PC-3 (cell line): ENCODE measurements around the gene TMEM117. TPM values are rescaled to one million over a fixed set of nuclear protein-coding genes. Genes with fewer than 3 reads are reported as not detected.

Experiments used
- ATAC-seq: fragments of 200-7000 bp; cut with Tn5 transposase; 2 replicates; pipeline ENCODE4 v1.9.1; 2020; ENCODE audit warnings: mild to moderate bottlenecking, moderate library complexity
- BruUV-seq: library from RNA; stranded (reverse); fragments of 400-500 nt; replicated peaks from 2 replicates; lab custom pipeline; 2021; lab: Mats Ljungman, UMichigan
- CTCF ChIA-PET: fragments of 300-600 bp; sonication (Branson Sonifier 250); formaldehyde crosslinking; loops from one replicate; lab custom pipeline; 2022; ENCODE audit warnings: antibody characterized with exemption; lab: Charles Lee
- POLR2A ChIA-PET: fragments of 300-600 bp; sonication (Branson Sonifier 250); formaldehyde crosslinking; loops from one replicate; lab custom pipeline; 2022; ENCODE audit warnings: antibody characterized with exemption; ENCODE audit not compliant: unreplicated experiment; lab: Charles Lee
- DNase-seq: peaks from one replicate; pipeline ENCODE4 v3.0.0-alpha.2; 2015
- H2AFZ ChIP-seq: fragments of 300-600 bp; sonication (generic); 2 replicates; pipeline ENCODE4 v1.6.0; 2016; ENCODE audit warnings: antibody characterized with exemption, low read length
- H3F3A ChIP-seq: fragments of 300-600 bp; sonication (generic); one replicate; pipeline ENCODE4 v1.6.0; 2017; ENCODE audit warnings: antibody characterized with exemption, low read length, control low read depth, mild to moderate bottlenecking; ENCODE audit not compliant: unreplicated experiment
- H3K27ac ChIP-seq: fragments of 300-600 bp; sonication (generic); 2 replicates; pipeline ENCODE4 v1.5.1; 2016; ENCODE audit warnings: mild to moderate bottlenecking, low read length
- H3K27me3 ChIP-seq: fragments of 300-600 bp; sonication (generic); 2 replicates; pipeline ENCODE4 v1.6.1; 2016; ENCODE audit warnings: low read length, mixed read lengths
- H3K36me3 ChIP-seq: fragments of 300-600 bp; sonication (generic); 2 replicates; pipeline ENCODE4 v1.6.1; 2016; ENCODE audit warnings: low read depth, mixed run types, low read length, mixed read lengths
- H3K4me1 ChIP-seq: fragments of 300-600 bp; sonication (generic); 2 replicates; pipeline ENCODE4 v1.5.1; 2016; ENCODE audit warnings: low read length; ENCODE audit not compliant: insufficient read depth
- H3K4me2 ChIP-seq: fragments of 300-600 bp; sonication (generic); 2 replicates; pipeline ENCODE4 v1.6.0; 2016; ENCODE audit warnings: low read length
- H3K4me3 ChIP-seq: fragments of 300-600 bp; sonication (generic); 2 replicates; pipeline ENCODE4 v1.5.1; 2016; ENCODE audit warnings: mild to moderate bottlenecking, low read length, mixed read lengths
- H3K79me2 ChIP-seq: fragments of 300-600 bp; sonication (generic); 2 replicates; pipeline ENCODE4 v1.6.1; 2017; ENCODE audit warnings: low read length, mixed read lengths
- H3K9ac ChIP-seq: fragments of 300-600 bp; sonication (generic); 2 replicates; pipeline ENCODE4 v1.6.0; 2016; ENCODE audit warnings: mild to moderate bottlenecking, low read length
- H3K9me2 ChIP-seq: fragments of 300-600 bp; sonication (generic); replicated peaks from 2 replicates; pipeline ENCODE4 v1.6.1; 2016; ENCODE audit warnings: mixed run types, low read length, mixed read lengths
- H3K9me3 ChIP-seq: fragments of 300-600 bp; sonication (generic); 2 replicates; pipeline ENCODE4 v1.6.1; 2016; ENCODE audit warnings: low read length, mixed read lengths
- H4K20me1 ChIP-seq: fragments of 300-600 bp; sonication (generic); 2 replicates; pipeline ENCODE4 v1.6.1; 2016; ENCODE audit warnings: low read length, mixed read lengths
- EZH2 ChIP-seq: fragments of 300-600 bp; sonication (generic); IDR thresholded peaks from one replicate; pipeline ENCODE4 v1.6.1; 2017; ENCODE audit warnings: antibody characterized with exemption, mild to moderate bottlenecking, low read length; ENCODE audit not compliant: unreplicated experiment
- EZH2phosphoT487 ChIP-seq: fragments of 300-600 bp; sonication (generic); IDR thresholded peaks from 2 replicates; pipeline ENCODE4 v1.6.1; 2018; ENCODE audit warnings: mild to moderate bottlenecking, antibody characterized with exemption, low read length, borderline replicate concordance
- intact Hi-C: fragments of 100-400 bp; cut with micrococcal nuclease; formaldehyde crosslinking; loops from 2 replicates; pipeline ENCODE4 v1.9.0; 2023
- total RNA-seq: library from RNA; depleted of rRNA; stranded (reverse); fragments of >200 nt; gene quantifications from 2 replicates; pipeline ENCODE4 v1.2.3, GENCODE V29; 2014
- TF ChIP-seq, protein P1 (sequence below): fragments of 300-600 bp; sonication (generic); conservative IDR thresholded peaks from 2 replicates; pipeline ENCODE4 v1.5.1; 2017; ENCODE audit warnings: antibody characterized with exemption, low read depth, mild to moderate bottlenecking, low read length

The TMEM117 gene
- total RNA-seq, 1 experiment from 2014 or later = 9.0 TPM

- Histone ChIP-seq H3K9me3 (no peaks in the 10 kb centered on the region), H3K4me2 (no peak overlapping the region), H3K9me2 (no peaks in the 10 kb centered on the region), H3K4me1 (no peaks in the 10 kb centered on the region), H4K20me1 (no peaks in the 10 kb centered on the region), H3K9ac (no peak overlapping the region), H3K27ac (no peak overlapping the region), H3K4me3 (no peak overlapping the region), H2AFZ (no peak overlapping the region), H3K79me2 (no peaks in the 10 kb centered on the region), H3K36me3 (no peaks in the 10 kb centered on the region), H3F3A (no peaks in the 10 kb centered on the region), H3K27me3 (no peaks in the 10 kb centered on the region)
- ATAC-seq (no peak), DNase-seq (no peak)
- POLR2A ChIA-PET = interaction anchor here (0.6 kb wide), 1 partner anchor 71 kb away, joined by 5 read pairs; no protein-coding TSS in a partner anchor
- BruUV-seq = no TSS peak
- CTCF ChIA-PET = interaction anchor here (0.9 kb wide), 1 partner anchor 101 kb away, joined by 3 read pairs; no protein-coding TSS in a partner anchor
- intact Hi-C loops = no loop called here
- no peak for TF ChIP-seq EZH2phosphoT487
- TF ChIP-seq EZH2 = no peak
- TF ChIP-seq, protein P1, sequence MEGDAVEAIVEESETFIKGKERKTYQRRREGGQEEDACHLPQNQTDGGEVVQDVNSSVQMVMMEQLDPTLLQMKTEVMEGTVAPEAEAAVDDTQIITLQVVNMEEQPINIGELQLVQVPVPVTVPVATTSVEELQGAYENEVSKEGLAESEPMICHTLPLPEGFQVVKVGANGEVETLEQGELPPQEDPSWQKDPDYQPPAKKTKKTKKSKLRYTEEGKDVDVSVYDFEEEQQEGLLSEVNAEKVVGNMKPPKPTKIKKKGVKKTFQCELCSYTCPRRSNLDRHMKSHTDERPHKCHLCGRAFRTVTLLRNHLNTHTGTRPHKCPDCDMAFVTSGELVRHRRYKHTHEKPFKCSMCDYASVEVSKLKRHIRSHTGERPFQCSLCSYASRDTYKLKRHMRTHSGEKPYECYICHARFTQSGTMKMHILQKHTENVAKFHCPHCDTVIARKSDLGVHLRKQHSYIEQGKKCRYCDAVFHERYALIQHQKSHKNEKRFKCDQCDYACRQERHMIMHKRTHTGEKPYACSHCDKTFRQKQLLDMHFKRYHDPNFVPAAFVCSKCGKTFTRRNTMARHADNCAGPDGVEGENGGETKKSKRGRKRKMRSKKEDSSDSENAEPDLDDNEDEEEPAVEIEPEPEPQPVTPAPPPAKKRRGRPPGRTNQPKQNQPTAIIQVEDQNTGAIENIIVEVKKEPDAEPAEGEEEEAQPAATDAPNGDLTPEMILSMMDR = no peak
These were observed 42.2 kb downstream of the TMEM117 start for GRCh38 chr12:43878050-43878449.

- Histone ChIP-seq H3K9me2 (no peaks in the 10 kb centered on the region), H3K27ac (no peak overlapping the region), H3K9ac (no peak overlapping the region), H3F3A (no peaks in the 10 kb centered on the region), H2AFZ (no peak overlapping the region), H3K9me3 (no peaks in the 10 kb centered on the region), H3K27me3 (no peaks in the 10 kb centered on the region), H3K4me1 (no peaks in the 10 kb centered on the region), H3K36me3 (no peaks in the 10 kb centered on the region), H4K20me1 (no peaks in the 10 kb centered on the region), H3K4me3 (no peak overlapping the region), H3K4me2 (no peak overlapping the region), H3K79me2 (no peaks in the 10 kb centered on the region)
- TF ChIP-seq, protein P1 = no peak
- TF ChIP-seq EZH2 = no peak
- no peak for TF ChIP-seq EZH2phosphoT487
- ATAC-seq = peak; percentile 73
- CTCF ChIA-PET = interaction anchor here (1.0 kb wide), 1 partner anchor 104 kb away, joined by 7 read pairs; no protein-coding TSS in a partner anchor
- POLR2A ChIA-PET = interaction anchor here (0.6 kb wide), 2 partner anchors 74 to 497 kb away, joined by 3 to 4 read pairs; partner anchors contain the start of gene TWF1
- intact Hi-C loops = loop anchor here (5.0 kb wide), 4 partner anchors 43 to 378 kb away; partner anchors contain the start of genes IRAK4, PUS7L and TMEM117
- DNase-seq = no peak
- BruUV-seq = no TSS peak
These were observed 44.7 kb downstream of the TMEM117 start for GRCh38 chr12:43880547-43880946.

DNA sequence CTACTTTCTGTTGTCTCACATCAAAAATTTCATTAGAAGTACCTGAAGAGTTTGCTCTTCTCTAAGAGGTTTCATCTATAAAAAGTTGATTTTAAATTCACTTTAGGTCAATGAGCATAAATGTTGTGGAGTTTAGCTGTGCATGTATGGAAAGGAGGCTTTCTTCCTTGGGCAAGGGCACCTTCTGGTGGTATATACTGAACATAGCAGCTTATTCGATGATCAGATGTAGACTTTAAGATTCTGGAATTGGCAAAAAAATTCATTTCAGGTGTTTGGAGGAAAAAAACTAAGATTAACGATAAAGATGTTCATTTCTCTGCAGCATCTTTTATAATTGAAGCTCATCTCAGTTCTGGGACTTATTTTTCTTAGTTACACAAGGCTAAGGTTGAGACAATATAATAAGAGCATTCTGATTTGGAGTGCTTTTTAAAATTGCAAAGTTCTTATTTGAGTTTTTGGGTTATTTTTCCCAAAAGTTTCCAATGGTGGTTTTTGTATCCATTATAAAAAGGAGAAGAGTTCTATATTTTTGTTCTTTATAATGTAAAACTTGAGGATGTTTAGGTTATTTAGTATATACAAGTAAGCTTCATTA is 46.8 kb downstream of the TMEM117 start:
- ChIA-PET CTCF (interaction anchor here (0.6 to 2.0 kb wide), 6 partner anchors 10 to 123 kb away, joined by 3 to 21 read pairs (median 4); partner anchors contain the start of genes IRAK4 and TWF1), POLR2A (interaction anchor here (0.7 kb wide), 1 partner anchor 23 kb away, joined by 5 read pairs; no protein-coding TSS in a partner anchor)
- H3K4me3 ChIP-seq = no peak overlapping the region
- H3K4me1 ChIP-seq = no peaks in the 10 kb centered on the region
- no TSS peak for BruUV-seq
- no peaks in the 10 kb centered on the region for H3K79me2 ChIP-seq
- ATAC-seq (peak; percentile 82), DNase-seq (peak; percentile 75)
- intact Hi-C loops = loop anchor here (1.0 to 5.0 kb wide), 6 partner anchors 45 to 532 kb away; partner anchors contain the start of genes IRAK4, PUS7L and TMEM117
- H3K9me3 ChIP-seq = no peaks in the 10 kb centered on the region
- H3F3A ChIP-seq = no peaks in the 10 kb centered on the region
- no peak overlapping the region for H3K9ac ChIP-seq
- no peak overlapping the region for H3K4me2 ChIP-seq
- no peak overlapping the region for H3K27ac ChIP-seq
- H4K20me1 ChIP-seq = no peaks in the 10 kb centered on the region
- no peaks in the 10 kb centered on the region for H3K27me3 ChIP-seq
- TF ChIP-seq, protein P1 = peak; percentile 91
- TF ChIP-seq EZH2 = no peak
- no peaks in the 10 kb centered on the region for H3K9me2 ChIP-seq
- H2AFZ ChIP-seq = no peak overlapping the region
- no peaks in the 10 kb centered on the region for H3K36me3 ChIP-seq
